Epithelial cell of prostate (primary cell): ENCODE data around the gene GRIK2.

Source experiments
- DNase-seq: peaks from one replicate; pipeline ENCODE4 v3.0.0-alpha.2; 2011; ENCODE audit warnings: low read depth, low spot score
- H3K27ac ChIP-seq: fragments of 450-650 bp; 2 replicates; pipeline ENCODE4 v1.5.1; 2017; ENCODE audit warnings: mild to moderate bottlenecking

The GRIK2 gene

GRCh38 chr6:101451981-101452380 is 58.5 kb downstream of the GRIK2 start:
- H3K27ac ChIP-seq, result no peak overlapping the region
- no peak for DNase-seq

DNA sequence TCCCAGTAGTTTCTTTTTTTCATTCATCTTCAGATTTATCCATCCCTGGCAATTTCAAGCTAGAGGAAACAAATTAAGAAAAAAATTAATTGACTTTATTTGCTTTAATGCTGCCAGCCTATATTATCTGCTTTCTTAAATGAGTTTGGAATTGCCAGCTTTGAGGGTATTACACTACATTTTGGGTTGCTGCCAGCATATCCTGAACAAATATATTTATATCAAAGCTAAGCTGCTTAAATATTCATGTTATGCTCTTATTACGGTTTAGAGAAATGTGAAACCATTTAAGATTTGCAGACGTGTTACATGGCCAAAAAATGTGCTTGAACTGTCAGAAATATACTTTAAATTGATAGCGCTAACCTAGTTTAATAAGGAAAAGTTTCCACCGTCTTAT is 59.7 kb downstream of the GRIK2 start:
- no peak overlapping the region for H3K27ac ChIP-seq
- DNase-seq, result no peak

GRCh38 chr6:101454106-101454676 is 60.7 kb downstream of the GRIK2 start:
- peak; percentile 6 for DNase-seq

GRCh38 chr6:101458336-101458735 is 64.8 kb downstream of the GRIK2 start:
- H3K27ac ChIP-seq, result no peak overlapping the region
- no peak for DNase-seq

More at GRCh38 chr6:101454106-101454676, 60.7 kb downstream of the GRIK2 start:
- no peak overlapping the region for H3K27ac ChIP-seq

GRCh38 chr6:101458826-101459225 is 65.3 kb downstream of the GRIK2 start:
- no peak overlapping the region for H3K27ac ChIP-seq
- DNase-seq, result no peak

- H3K27ac ChIP-seq, result no peak overlapping the region
- no peak for DNase-seq
Measured at GRCh38 chr6:101462576-101462975, 69.1 kb downstream of the GRIK2 start.

GRCh38 chr6:101465863-101466262 is 72.4 kb downstream of the GRIK2 start:
- no peak overlapping the region for H3K27ac ChIP-seq
- no peak for DNase-seq

GRCh38 chr6:101477436-101477835 is 83.9 kb downstream of the GRIK2 start:
- no peak for DNase-seq
- no peak overlapping the region for H3K27ac ChIP-seq

DNA sequence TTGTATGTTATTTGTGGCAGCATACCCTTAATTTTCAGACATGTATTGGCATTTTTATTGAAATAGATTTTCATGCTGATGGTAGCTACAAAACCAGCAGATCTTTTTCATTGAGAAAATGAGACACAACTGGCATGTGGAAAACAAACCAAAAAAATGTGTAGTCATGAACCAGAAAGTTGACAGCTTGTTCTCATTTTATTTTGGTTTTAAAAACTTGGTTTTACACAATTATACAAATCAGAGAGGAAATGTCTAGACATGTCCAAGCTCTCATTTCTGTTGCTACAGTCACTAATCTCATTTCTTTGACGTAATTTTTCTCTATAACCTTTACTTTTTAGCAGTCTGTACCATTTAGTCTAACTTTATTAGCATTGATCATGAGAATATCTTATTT is 85.4 kb downstream of the GRIK2 start:
- H3K27ac ChIP-seq, result no peak overlapping the region
- DNase-seq, result no peak

GRCh38 chr6:101482606-101483005 is 89.1 kb downstream of the GRIK2 start:
- no peak for DNase-seq
- H3K27ac ChIP-seq, result no peak overlapping the region

- DNase-seq, result no peak
- no peak overlapping the region for H3K27ac ChIP-seq
Measured at GRCh38 chr6:101484781-101485180, 91.3 kb downstream of the GRIK2 start.

GRCh38 chr6:101486124-101486523 is 92.6 kb downstream of the GRIK2 start:
- H3K27ac ChIP-seq, result no peak overlapping the region
- no peak for DNase-seq

GRCh38 chr6:101486726-101487125 is 93.2 kb downstream of the GRIK2 start:
- H3K27ac ChIP-seq, result no peak overlapping the region
- DNase-seq, result no peak

DNA sequence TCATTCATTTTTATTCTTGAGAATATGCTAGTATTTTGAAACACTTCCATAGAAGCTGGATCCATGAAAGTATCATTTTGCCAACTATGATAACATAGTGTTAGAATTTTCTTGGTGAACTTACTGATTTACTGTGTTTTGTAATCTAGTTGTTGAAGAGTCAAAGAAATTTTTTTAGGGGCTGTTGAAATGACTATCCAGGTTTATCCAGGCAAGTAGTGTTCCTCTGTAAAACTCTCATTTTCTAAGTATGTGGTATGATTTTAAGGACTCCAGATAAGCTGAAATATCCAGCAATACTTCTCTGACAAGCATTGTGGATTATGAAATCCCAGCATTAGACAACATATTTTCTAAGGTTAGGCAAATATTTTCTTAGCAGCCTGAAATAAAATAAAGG is 95.9 kb downstream of the GRIK2 start:
- DNase-seq, result no peak
- H3K27ac ChIP-seq, result no peak overlapping the region

DNA sequence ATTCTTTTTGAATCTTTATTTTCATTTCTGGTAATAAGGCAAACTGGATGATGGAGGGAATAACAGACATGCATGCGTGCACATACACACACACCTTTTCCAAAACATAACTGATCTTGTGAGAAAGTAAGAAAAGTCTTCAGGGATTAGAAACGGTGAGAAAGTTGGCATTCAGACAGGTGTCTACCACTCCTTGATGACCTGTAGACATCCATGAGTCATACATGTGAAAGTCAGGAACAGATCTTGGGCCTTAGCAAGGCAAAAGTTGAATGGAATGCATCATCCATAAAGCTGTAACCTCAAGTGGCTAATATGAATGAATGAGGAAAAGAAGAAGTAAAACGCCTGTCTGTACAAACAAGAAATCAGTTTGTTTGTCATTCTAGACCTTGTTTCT is 97.3 kb downstream of the GRIK2 start:
- peak; percentile 41 for DNase-seq
- no peak overlapping the region for H3K27ac ChIP-seq

- no peak for DNase-seq
- H3K27ac ChIP-seq, result no peak overlapping the region
Measured at GRCh38 chr6:101502818-101503217, 109.3 kb downstream of the GRIK2 start.

DNA sequence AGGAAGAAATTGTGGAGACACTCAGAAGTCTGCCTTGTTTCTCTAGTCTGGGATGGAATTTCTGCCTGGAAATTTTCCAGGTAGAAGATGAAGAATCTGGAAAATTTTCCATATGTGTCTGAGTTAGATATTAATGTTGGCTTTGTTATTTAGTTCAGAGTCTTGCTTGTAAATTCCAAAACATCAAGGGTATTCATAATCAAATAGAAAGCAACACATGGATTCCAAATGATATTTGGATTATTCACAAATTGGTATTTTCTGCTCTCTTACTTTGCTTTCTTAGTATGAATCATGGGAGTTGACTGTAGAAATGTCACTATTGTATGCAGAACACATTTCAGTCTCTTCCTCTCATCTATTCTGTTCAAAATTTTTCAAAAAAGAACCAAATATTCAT is 116.0 kb downstream of the GRIK2 start:
- H3K27ac ChIP-seq, result no peak overlapping the region
- no peak for DNase-seq

DNA sequence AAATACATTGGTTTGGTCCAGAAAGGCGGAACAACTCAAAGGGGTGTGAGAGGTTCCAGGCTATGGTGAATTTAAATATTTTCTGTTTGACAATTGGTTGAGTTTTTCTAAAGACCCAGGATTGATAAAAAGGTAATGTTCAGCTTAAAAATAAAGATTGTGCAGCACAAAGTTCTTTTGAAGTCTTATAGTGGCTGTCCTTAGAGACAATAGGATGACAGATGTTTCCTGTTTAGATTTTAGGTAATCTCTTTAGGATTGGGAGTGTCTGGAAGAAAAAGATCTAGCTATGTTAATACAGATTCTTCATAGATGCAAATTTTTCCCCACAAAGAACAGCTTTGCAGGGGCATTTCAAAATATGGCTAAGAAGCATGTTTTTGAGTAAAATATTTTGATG is 119.7 kb downstream of the GRIK2 start:
- DNase-seq, result no peak
- no peak overlapping the region for H3K27ac ChIP-seq

GRCh38 chr6:101516578-101516977 is 123.1 kb downstream of the GRIK2 start:
- no peak for DNase-seq
- no peak overlapping the region for H3K27ac ChIP-seq

GRCh38 chr6:101517632-101518031 is 124.1 kb downstream of the GRIK2 start:
- no peak for DNase-seq

GRCh38 chr6:101522254-101522653 is 128.7 kb downstream of the GRIK2 start:
- DNase-seq, result no peak
- H3K27ac ChIP-seq, result no peak overlapping the region

More at GRCh38 chr6:101517632-101518031, 124.1 kb downstream of the GRIK2 start:
- no peak overlapping the region for H3K27ac ChIP-seq

DNA sequence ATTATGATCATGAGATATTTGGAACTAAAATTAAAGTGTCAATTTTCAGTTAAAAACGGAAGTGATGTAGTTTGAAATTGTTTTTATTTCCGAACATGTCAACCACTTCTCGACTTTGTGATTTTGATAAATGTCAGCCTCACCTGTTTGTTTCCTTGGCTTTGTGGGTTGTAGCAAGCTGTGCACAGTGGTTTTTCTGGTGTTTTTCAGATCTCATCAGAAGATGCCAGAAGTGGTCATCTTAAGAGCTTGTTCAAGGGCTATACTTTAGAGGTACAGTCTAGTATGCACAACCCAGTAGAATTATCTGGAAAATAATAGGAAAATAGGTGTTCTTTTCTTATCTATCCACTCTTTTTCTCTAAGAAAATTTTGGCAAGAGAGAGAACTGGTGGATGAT is 134.0 kb downstream of the GRIK2 start:
- no peak for DNase-seq
- no peak overlapping the region for H3K27ac ChIP-seq

GRCh38 chr6:101528801-101529200 is 135.3 kb downstream of the GRIK2 start:
- no peak overlapping the region for H3K27ac ChIP-seq
- DNase-seq, result no peak
